Colon (tissue), 2 donors: ENCODE data around the gene OSBPL10.
"Not testable (repeated sequence)": the region's sequence is repeated elsewhere in the genome, so short reads cannot be mapped to it uniquely, and the experiment has no call there.

Experiments used
- FAIRE-seq: peaks from 2 replicates; lab custom pipeline; 2012; peaks lifted over from hg19 to GRCh38; lab: Jason Lieb, UNC
- donor health status: control.
- donor health status: control.

The OSBPL10 gene

DNA sequence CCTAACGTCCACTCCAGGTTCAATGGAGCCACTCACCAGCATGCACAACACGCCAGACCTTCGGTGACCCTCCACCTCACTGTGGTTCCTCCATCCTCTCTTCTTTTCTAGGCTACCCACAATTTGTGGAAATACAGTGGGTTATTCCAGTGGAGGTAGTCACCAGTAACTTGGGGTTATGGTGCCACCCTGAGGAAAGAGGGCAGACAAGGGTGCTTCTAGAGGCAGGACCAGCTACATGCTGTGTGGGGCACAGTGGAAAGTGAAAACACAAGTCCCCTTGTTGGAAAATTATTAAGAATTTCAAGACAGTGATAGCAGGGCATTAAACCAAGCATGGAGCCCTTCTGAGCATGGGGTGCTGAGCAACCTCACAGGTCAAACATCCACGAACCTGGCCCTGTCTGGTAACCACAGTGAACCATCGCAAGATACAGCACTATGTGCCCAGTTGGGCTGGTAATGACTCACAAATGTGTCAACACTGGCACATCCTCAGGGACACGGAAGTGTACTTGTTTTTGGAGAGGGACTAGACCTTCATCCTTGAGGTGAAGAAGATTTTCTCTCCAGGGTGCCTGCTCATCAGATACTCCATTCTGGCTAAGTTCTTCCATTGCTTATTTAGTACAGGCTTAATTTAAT lies 281.6 kb downstream of the OSBPL10 start:
- no peak for FAIRE-seq

DNA sequence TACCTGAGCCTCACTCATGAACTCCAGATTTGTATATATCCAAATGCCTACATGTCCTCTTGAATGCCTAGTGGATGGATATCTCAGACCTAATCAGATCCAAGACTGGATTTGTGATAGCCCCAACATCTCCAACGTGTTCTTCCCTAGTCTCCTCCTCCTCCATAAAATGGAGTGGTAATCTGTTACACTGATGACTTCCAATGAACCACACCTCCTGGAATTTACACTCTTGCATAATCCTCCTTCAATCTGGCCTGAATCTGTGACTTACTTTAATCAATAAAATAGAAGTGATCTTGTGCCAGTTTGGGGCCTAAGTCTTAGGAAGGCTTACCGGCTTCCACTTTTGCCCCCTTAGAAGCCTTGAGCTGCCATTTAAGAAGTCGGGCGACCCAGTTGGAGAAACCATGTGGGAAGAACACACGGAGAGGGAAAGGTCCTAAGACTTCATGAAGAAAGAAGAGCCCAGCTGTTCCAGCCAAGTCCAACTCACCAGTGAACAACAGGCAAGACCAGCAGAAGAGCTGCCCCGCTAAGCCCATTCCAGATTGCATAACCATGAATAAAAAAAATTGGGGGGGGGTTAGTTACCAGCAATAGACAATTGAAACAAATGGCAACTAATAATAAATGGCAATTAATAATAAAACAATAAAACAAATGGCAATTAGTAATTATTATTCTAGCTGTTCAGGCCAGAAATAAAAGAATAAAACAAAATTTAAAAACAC lies 284.1 kb downstream of the OSBPL10 start:
- FAIRE-seq: no peak

- no peak for FAIRE-seq
Measured at GRCh38 chr3:31696009-31696297, 285.1 kb downstream of the OSBPL10 start.

GRCh38 chr3:31695280-31696008 lies 285.6 kb downstream of the OSBPL10 start:
- no peak for FAIRE-seq

GRCh38 chr3:31693346-31693745 lies 287.7 kb downstream of the OSBPL10 start:
- no peak for FAIRE-seq

- no peak for FAIRE-seq
Measured at GRCh38 chr3:31692751-31693150, 288.3 kb downstream of the OSBPL10 start.

- FAIRE-seq: no peak
Measured at GRCh38 chr3:31690771-31691170, 290.3 kb downstream of the OSBPL10 start.

- not testable (repeated sequence) for FAIRE-seq
Measured at GRCh38 chr3:31689523-31689922, 291.5 kb downstream of the OSBPL10 start.

GRCh38 chr3:31688984-31689383 lies 292.1 kb downstream of the OSBPL10 start:
- FAIRE-seq: no peak

- FAIRE-seq: no peak
Measured at GRCh38 chr3:31687020-31687802, 293.9 kb downstream of the OSBPL10 start.

- FAIRE-seq: no peak
Measured at GRCh38 chr3:31680072-31680870, 300.8 kb downstream of the OSBPL10 start.

GRCh38 chr3:31676556-31676955 lies 304.5 kb downstream of the OSBPL10 start:
- FAIRE-seq: no peak

GRCh38 chr3:31673950-31674349 lies 307.1 kb downstream of the OSBPL10 start:
- FAIRE-seq: no peak

DNA sequence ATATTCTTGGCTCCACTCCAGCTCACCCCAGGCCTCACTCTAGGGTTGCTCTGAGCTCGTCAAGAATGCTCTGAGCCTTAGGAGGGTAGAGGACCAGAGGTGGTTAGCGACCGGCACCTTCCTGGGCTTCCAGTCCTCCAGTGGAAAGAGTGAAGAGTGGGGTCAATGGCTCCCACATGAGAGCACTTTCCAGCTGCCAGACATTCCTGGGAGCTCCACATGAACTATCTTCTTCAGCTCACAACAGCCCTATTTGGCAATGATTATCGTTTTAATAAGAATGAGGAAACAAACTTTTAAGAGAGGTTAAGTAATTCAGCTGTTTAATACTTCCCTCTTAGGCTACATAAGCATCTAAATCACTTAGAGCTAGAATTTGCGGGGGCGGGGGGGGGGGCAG lies 309.1 kb downstream of the OSBPL10 start:
- FAIRE-seq: no peak

GRCh38 chr3:31671451-31671850 lies 309.6 kb downstream of the OSBPL10 start:
- FAIRE-seq: no peak

DNA sequence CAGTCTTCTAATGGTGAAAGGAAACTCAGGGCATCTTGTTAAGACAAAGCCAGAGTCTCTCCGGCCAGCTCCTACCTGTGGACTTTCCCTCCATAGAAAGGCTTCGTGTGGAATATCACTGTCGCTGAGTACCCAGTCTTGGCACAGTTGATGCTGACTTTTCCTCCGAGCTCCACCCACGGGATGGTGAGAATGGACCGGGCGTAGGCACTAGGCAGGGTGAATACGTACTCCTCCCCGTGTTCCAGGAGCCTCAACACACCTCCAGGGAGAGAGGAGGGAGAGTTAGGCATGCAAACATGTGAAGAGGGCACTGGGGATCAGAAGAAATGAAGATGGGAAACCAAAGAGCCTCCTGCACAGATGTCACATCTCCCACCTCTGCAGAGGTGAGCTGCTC lies 310.3 kb downstream of the OSBPL10 start:
- no peak for FAIRE-seq

DNA sequence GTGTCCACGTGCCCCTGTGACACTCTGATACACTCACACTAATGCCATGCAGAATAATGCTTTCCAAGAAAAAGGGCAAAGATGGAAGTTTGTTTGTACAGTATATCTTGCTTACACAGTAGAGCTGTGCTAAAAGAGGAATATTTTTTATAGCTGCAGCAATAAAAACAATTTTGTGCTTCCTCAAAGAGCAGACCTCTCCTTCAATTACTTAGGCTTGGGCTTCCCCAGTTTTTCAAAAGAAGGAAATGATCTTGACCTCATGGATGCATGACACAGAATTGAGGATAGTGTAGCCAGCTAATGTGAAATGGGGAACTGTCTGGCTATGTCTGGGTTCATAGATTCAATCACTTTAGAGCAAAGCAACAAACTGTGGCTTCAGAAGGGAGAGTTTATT lies 310.9 kb downstream of the OSBPL10 start:
- no peak for FAIRE-seq

GRCh38 chr3:31668242-31668641 lies 312.8 kb downstream of the OSBPL10 start:
- FAIRE-seq: no peak

DNA sequence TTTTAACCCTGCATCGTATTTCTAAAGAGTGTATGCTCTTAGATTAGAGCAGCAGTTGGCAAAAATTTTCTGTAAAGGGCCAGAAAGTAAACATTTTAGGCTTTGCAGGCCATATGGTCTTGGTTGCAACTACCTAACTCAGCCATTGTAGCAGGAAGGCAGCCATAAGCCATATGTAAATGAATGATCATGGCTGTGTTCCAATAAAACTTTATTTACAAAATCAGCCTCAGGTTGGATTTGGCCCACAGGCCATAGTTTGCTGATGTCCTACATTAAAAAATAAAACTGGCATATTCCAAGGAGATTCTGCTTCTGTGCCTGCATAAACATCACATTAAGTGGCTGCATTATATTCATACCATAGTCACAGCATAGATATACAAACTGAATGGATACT lies 313.5 kb downstream of the OSBPL10 start:
- no peak for FAIRE-seq

- no peak for FAIRE-seq
Measured at GRCh38 chr3:31664031-31664430, 317.0 kb downstream of the OSBPL10 start.

- no peak for FAIRE-seq
Measured at GRCh38 chr3:31661993-31662670, 318.9 kb downstream of the OSBPL10 start.
